WI38 (cell line): Measurements from ENCODE around the gene SUGCT.
"Not testable (repeated sequence)": the region's sequence is repeated elsewhere in the genome, so short reads cannot be mapped to it uniquely, and the experiment has no call there.

Experiments
- H3K4me3 ChIP-seq: 2 replicates; pipeline ENCODE4 v1.5.1; 2011; ENCODE audit warnings: low read depth, mild to moderate bottlenecking, control low read depth, low read length
- TF ChIP-seq, protein P1 (sequence below): IDR thresholded peaks from 2 replicates; pipeline ENCODE4 v1.5.1; 2012; ENCODE audit warnings: low read depth, mild to moderate bottlenecking, control low read depth, low read length

Gene SUGCT

DNA sequence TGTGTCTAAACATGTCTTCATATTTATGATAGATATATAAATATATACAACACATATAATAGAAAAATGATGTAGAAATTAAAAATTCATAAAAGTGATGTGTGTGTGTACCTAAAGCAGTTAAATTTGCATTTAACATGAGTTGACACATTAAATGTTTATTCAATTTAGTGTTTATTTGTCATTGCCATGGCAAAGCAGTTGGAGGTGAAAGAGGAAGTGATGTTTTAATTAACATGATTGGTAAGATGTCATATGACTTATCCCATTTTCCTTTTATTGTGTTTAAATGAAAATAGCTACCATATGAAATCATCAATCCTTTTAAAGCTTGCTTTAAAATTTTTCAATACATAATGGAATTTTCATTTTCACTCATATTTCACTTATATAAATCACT is 452.6 kb downstream of the SUGCT start:
- TF ChIP-seq, protein P1, sequence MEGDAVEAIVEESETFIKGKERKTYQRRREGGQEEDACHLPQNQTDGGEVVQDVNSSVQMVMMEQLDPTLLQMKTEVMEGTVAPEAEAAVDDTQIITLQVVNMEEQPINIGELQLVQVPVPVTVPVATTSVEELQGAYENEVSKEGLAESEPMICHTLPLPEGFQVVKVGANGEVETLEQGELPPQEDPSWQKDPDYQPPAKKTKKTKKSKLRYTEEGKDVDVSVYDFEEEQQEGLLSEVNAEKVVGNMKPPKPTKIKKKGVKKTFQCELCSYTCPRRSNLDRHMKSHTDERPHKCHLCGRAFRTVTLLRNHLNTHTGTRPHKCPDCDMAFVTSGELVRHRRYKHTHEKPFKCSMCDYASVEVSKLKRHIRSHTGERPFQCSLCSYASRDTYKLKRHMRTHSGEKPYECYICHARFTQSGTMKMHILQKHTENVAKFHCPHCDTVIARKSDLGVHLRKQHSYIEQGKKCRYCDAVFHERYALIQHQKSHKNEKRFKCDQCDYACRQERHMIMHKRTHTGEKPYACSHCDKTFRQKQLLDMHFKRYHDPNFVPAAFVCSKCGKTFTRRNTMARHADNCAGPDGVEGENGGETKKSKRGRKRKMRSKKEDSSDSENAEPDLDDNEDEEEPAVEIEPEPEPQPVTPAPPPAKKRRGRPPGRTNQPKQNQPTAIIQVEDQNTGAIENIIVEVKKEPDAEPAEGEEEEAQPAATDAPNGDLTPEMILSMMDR, result no peak
- H3K4me3 ChIP-seq, result no peak overlapping the region

DNA sequence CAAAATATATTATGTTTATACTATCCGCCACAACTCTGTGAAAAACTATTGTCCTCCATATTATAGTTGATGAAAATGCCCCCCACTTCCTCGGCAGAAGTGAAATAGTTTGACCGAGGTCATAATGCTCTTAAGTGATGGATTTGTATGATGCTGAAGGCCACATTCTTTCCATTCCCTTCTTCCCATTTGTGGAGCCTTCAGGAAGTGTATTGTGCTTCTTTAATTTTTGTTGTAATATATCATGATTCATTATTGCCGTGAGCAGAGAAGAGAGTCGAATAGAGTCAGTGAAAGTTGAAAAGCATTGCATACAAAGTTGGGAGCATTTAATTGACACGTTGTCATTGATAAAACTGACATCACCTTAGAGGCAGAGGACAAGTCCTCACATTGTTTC is 460.3 kb downstream of the SUGCT start:
- TF ChIP-seq, protein P1, result no peak
- H3K4me3 ChIP-seq, result no peak overlapping the region

GRCh38 chr7:40595832-40596231 is 461.0 kb downstream of the SUGCT start:
- TF ChIP-seq, protein P1, result no peak
- no peak overlapping the region for H3K4me3 ChIP-seq

DNA sequence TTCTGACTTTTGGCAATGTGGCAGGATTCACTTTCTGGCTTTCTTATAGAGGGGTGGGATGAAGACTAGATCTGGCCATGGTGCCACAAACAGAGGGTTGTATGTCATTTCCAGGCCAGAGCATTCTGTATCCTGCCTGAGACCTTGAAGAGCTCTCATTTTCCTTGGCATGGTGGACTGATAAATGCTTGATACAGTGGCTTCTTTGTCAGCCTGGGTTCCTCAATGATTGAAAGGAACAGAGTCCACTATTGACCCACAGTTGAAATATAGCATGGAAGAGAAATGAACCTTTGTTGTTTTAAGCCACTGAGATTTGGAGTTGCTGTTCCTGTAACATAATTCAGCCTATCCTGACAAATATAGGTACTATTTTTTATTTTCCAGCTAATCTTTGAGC is 462.7 kb downstream of the SUGCT start:
- TF ChIP-seq, protein P1, result no peak
- no peak overlapping the region for H3K4me3 ChIP-seq

- TF ChIP-seq, protein P1, result no peak
These were observed 464.1 kb downstream of the SUGCT start for GRCh38 chr7:40598915-40599314.

GRCh38 chr7:40599836-40600235 is 465.0 kb downstream of the SUGCT start:
- no peak overlapping the region for H3K4me3 ChIP-seq
- TF ChIP-seq, protein P1, result no peak

More at GRCh38 chr7:40598915-40599314, 464.1 kb downstream of the SUGCT start:
- H3K4me3 ChIP-seq, result no peak overlapping the region

DNA sequence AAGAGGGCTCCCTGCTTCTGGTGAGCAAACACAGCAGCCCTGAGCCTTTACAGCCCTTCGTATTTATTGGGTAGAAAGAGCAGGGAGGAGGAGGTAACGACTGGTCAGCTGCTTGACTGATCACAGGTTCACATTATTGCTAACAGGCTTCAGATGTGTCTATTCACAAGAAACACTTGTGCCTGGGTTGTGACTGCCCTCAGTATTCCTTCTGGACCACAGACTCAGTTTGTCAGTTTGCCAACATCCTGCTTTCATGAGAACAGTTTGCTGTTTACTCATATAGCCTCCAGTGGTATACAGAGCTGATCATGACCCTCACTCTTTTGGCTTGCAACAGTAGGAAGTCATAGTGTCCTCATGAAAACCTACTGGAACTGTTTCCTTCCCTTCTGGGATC is 467.5 kb downstream of the SUGCT start:
- not testable (repeated sequence) for H3K4me3 ChIP-seq
